AG04450 (cell line): ENCODE results near the gene TMEM272. TPM values are rescaled to one million over a fixed set of nuclear protein-coding genes. Genes with fewer than 3 reads are reported as not detected.

Experiments
- CTCF ChIA-PET: fragments of 300-600, 350-600 bp; formaldehyde crosslinking; extraction: SDS; loops from one replicate; lab custom pipeline; 2022; ENCODE audit warnings: antibody characterized with exemption, inconsistent platforms; lab: Charles Lee
- POLR2A ChIA-PET: fragments of 350-600 bp; formaldehyde crosslinking; extraction: SDS; loops from one replicate; lab custom pipeline; 2021; ENCODE audit warnings: antibody characterized with exemption, inconsistent platforms; lab: Yijun Ruan, JAX
- DNase-seq: peaks from one replicate; pipeline ENCODE4 v3.0.0-alpha.2; 2011; ENCODE audit warnings: low read depth, low spot score
- H3K27ac ChIP-seq: one replicate; pipeline ENCODE4 v1.5.1; 2012; ENCODE audit warnings: low read depth, low read length, control low read depth
- H3K27me3 ChIP-seq: one replicate; pipeline ENCODE4 v1.6.0; 2012; ENCODE audit warnings: low read length; ENCODE audit not compliant: control insufficient read depth, insufficient read depth
- H3K4me3 ChIP-seq: 2 replicates; pipeline ENCODE4 v1.5.1; 2011; ENCODE audit warnings: mild to moderate bottlenecking, low read depth, low read length, control low read depth
- H3K9me3 ChIP-seq: 2 replicates; pipeline ENCODE4 v1.5.1; 2012; ENCODE audit warnings: low read length; ENCODE audit not compliant: control insufficient read depth, insufficient read depth
- CTCF ChIP-seq: IDR thresholded peaks from 2 replicates; pipeline ENCODE4 v1.5.1; 2011; ENCODE audit warnings: low read depth, low read length, control low read depth, inconsistent platforms
- polyA plus RNA-seq: library from polyadenylated mRNA; depleted of rRNA; stranded (reverse); fragments of >200 nt; gene quantifications from 2 replicates; pipeline ENCODE4 v1.2.3, GENCODE V29; 2011

The TMEM272 gene
- polyA plus RNA-seq, 1 experiment = not detected

GRCh38 chr13:51821606-51822005, 23.4 kb downstream of the TMEM272 start:
- ChIA-PET POLR2A (no interaction called here), CTCF (interaction anchor here (0.9 kb wide), 1 partner anchor 306 kb away, joined by 4 read pairs; no protein-coding TSS in a partner anchor)
- no peak for DNase-seq
- Histone ChIP-seq H3K9me3 (no peaks in the 10 kb centered on the region), H3K4me3 (no peak overlapping the region), H3K27ac (no peak overlapping the region), H3K27me3 (peaks cover 51% of the 10 kb centered on the region)
- TF ChIP-seq CTCF = no peak

GRCh38 chr13:51820016-51820597, 24.9 kb downstream of the TMEM272 start:
- DNase-seq = no peak
- H3K9me3 ChIP-seq = no peaks in the 10 kb centered on the region
- ChIA-PET CTCF (no interaction called here), POLR2A (no interaction called here)
- TF ChIP-seq CTCF = no peak
- H3K27me3 ChIP-seq = peaks cover 56% of the 10 kb centered on the region
- H3K27ac ChIP-seq = no peak overlapping the region
- no peak overlapping the region for H3K4me3 ChIP-seq

GRCh38 chr13:51819544-51819943, 25.4 kb downstream of the TMEM272 start:
- TF ChIP-seq CTCF = no peak
- POLR2A ChIA-PET = no interaction called here
- Histone ChIP-seq H3K27ac (no peak overlapping the region), H3K9me3 (no peaks in the 10 kb centered on the region), H3K27me3 (peaks cover 56% of the 10 kb centered on the region), H3K4me3 (no peak overlapping the region)
- DNase-seq = no peak
- CTCF ChIA-PET = no interaction called here

- H3K4me3 ChIP-seq = no peak overlapping the region
- H3K27ac ChIP-seq = no peak overlapping the region
- H3K9me3 ChIP-seq = no peaks in the 10 kb centered on the region
- DNase-seq = peak; percentile 10
- POLR2A ChIA-PET = no interaction called here
- H3K27me3 ChIP-seq = peaks cover 56% of the 10 kb centered on the region
- TF ChIP-seq CTCF = no peak
- CTCF ChIA-PET = no interaction called here
Measured at GRCh38 chr13:51818781-51819511, 26.0 kb downstream of the TMEM272 start.

- 0 out of 2 replicates have a peak, but pooled peaks have one; percentile 8 for TF ChIP-seq CTCF
- Histone ChIP-seq H3K9me3 (no peaks in the 10 kb centered on the region), H3K27me3 (peaks cover 58% of the 10 kb centered on the region), H3K4me3 (no peak overlapping the region), H3K27ac (no peak overlapping the region)
- CTCF ChIA-PET = no interaction called here
- POLR2A ChIA-PET = no interaction called here
- DNase-seq = no peak
Measured at GRCh38 chr13:51818276-51818675, 26.7 kb downstream of the TMEM272 start.
